ENCODE results near the gene NDUFS1.
"Not testable (repeated sequence)": the region's sequence is repeated elsewhere in the genome, so short reads cannot be mapped to it uniquely, and the experiment has no call there.

Gene NDUFS1

DNA sequence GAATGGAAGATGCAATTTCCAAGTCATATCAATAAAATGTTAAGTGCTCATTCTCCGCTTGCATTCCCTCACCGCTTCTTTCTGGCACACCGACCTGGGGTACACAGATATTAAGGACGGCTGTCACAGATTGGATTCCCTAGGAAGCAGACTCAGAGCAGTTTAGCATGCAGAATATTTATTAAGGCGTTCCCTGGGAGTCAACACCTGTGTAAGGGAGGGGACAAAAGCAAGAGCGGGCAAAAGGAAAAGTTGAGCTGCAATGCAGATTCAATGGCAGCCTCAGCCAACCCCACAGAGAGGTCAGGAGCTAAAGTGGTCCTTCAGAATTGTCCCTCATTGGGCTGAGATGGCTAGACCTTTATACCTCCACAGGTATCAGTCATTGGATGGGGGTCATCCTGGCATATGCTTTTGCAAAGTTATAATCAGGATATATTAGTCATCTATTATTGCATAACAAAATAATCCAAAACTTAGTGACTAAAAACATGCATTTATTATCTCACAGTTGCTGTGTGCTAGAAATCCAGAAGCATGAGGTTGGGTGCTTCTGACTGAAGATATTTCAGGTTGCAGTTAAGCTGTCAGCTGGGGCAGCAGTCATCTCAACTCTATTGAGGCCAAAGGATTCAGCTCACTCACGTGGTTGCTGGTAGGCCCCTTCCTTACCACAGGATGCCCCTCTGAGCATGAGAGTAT is 46.2 kb downstream of the NDUFS1 start:
- Mint-ChIP-seq H3K36me3 (ENCODE audit: low read depth) (peaks cover 42% of the 10 kb centered on the region), H3K27ac (no peak overlapping the region), H3K4me3 (no peak overlapping the region), H3K27me3 (ENCODE audit: low read depth) (no peaks in the 10 kb centered on the region), H3K9me3 (no peaks in the 10 kb centered on the region), H3K4me1 (no peaks in the 10 kb centered on the region)
- no peak for TF ChIP-seq CTCF (IDR thresholded peaks at IDR 0.05; ENCODE audit: unreplicated experiment in 3 of 3)

DNA sequence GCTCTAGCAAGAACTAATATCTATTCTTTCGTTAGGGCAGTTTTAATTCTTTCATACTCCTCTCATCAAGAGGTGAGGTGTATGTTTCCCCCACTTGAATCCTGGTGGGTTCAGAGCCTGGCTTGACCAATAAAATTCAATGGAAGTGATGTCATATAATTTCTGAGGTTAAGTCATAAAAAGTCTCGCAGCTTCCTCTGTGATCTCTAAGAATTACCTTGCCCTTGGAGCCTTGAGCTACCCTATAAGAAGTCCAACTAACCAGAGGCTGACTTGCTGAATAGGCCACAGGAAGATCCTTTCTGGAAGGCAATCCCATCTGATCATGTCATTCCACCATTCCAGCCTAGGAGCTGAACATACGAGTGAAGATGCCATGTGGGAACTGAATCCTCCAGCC is 47.1 kb downstream of the NDUFS1 start:
- Mint-ChIP-seq H3K27ac (no peak overlapping the region), H3K36me3 (ENCODE audit: low read depth) (peaks cover 36% of the 10 kb centered on the region), H3K9me3 (no peaks in the 10 kb centered on the region), H3K27me3 (ENCODE audit: low read depth) (no peaks in the 10 kb centered on the region), H3K4me1 (no peaks in the 10 kb centered on the region), H3K4me3 (no peak overlapping the region)
- TF ChIP-seq CTCF (IDR thresholded peaks at IDR 0.05; ENCODE audit: unreplicated experiment in 3 of 3): no peak

DNA sequence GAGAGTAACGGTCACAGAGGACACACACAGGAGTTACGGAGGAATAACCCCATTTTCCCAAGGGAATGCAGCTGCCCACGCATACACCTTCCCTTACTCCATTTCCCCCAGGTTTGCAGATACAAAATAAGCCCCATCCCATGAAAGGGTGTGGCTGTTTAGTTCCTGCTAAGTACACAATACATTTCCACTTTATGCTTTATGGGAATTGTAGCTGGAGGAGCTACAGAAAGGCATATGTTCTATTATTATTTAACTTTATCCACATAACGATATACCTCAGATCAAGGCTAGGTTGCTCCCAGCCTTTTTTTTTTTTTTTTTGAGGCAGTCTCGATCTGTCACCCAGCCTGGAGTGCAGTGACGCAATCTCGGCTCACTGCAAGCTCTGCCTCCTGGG is 50.5 kb downstream of the NDUFS1 start:
- peaks cover 14% of the 10 kb centered on the region for H3K36me3 Mint-ChIP-seq (ENCODE audit: low read depth)
- no peak overlapping the region for H3K27ac Mint-ChIP-seq
- no peaks in the 10 kb centered on the region for H3K27me3 Mint-ChIP-seq (ENCODE audit: low read depth)
- H3K4me1 Mint-ChIP-seq: no peaks in the 10 kb centered on the region
- H3K9me3 Mint-ChIP-seq: no peaks in the 10 kb centered on the region
- TF ChIP-seq CTCF (IDR thresholded peaks at IDR 0.05; ENCODE audit: unreplicated experiment in 3 of 3): no peak
- no peak overlapping the region for H3K4me3 Mint-ChIP-seq

DNA sequence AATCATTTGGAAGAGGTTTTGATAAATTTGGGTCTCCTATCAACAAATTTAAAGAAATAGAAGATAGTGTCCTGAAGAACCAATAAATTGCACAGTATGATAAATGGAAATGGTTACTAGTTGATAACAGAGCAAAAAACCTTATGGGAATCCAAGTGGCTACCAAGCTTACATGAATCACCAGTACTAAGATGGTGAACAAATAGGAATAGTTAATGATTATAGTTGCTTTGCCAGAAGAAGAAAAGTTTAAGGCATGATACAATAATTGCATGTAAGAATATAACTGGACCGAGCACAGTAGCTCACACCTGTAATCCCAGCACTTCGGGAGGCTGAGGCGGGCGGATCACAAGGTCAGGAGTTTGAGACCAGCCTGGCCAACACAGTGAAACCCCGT is 53.7 kb downstream of the NDUFS1 start:
- Mint-ChIP-seq H3K4me1 (no peaks in the 10 kb centered on the region), H3K36me3 (ENCODE audit: low read depth) (peaks cover 5% of the 10 kb centered on the region), H3K9me3 (no peaks in the 10 kb centered on the region)

GRCh38 chr2:206105038-206105437 is 54.2 kb downstream of the NDUFS1 start:
- H3K4me3 Mint-ChIP-seq: no peak overlapping the region
- H3K36me3 Mint-ChIP-seq (ENCODE audit: low read depth): peaks cover 5% of the 10 kb centered on the region
- no peak overlapping the region for H3K27ac Mint-ChIP-seq
- TF ChIP-seq CTCF (IDR thresholded peaks at IDR 0.05; ENCODE audit: unreplicated experiment in 3 of 3): no peak
- no peaks in the 10 kb centered on the region for H3K27me3 Mint-ChIP-seq (ENCODE audit: low read depth)
- H3K9me3 Mint-ChIP-seq: no peaks in the 10 kb centered on the region
- H3K4me1 Mint-ChIP-seq: no peaks in the 10 kb centered on the region

More for the DNA sequence above, 53.7 kb downstream of the NDUFS1 start:
- Mint-ChIP-seq H3K27ac (no peak overlapping the region), H3K27me3 (ENCODE audit: low read depth) (no peaks in the 10 kb centered on the region), H3K4me3 (no peak overlapping the region)
- TF ChIP-seq CTCF (IDR thresholded peaks at IDR 0.05; ENCODE audit: unreplicated experiment in 3 of 3): no peak

- H3K36me3 Mint-ChIP-seq (ENCODE audit: low read depth); H3K27ac Mint-ChIP-seq; H3K9me3 Mint-ChIP-seq: not testable (repeated sequence)
Observed at GRCh38 chr2:206098872-206099271, 60.4 kb downstream of the NDUFS1 start.

More at GRCh38 chr2:206098872-206099271, 60.4 kb downstream of the NDUFS1 start:
- peaks cover 13% of the 10 kb centered on the region for H3K4me1 Mint-ChIP-seq
- not testable (repeated sequence) for H3K4me3 Mint-ChIP-seq; H3K27me3 Mint-ChIP-seq (ENCODE audit: low read depth)
